HepG2 (cell line): Measurements from ENCODE around the gene ATP2A2. TPM values are rescaled to one million over a fixed set of nuclear protein-coding genes. Genes with fewer than 3 reads are reported as not detected.

ENCODE experiments used
- DR1 ChIP-seq: sonication (generic); formaldehyde crosslinking; IDR thresholded peaks from 2 replicates; pipeline ENCODE4 v1.8.0; 2021; ENCODE audit warnings: mild to moderate bottlenecking, missing genetic modification reagents, inconsistent platforms
- TAF15 ChIP-seq: fragments of 200-400 bp; formaldehyde crosslinking; IDR thresholded peaks from one replicate; pipeline ENCODE4 v1.6.1; 2018; ENCODE audit warnings: mild to moderate bottlenecking, low read depth, low read length; ENCODE audit not compliant: poor library complexity, severe bottlenecking
- ZNF501 ChIP-seq: sonication (generic); formaldehyde crosslinking; IDR thresholded peaks from 2 replicates; pipeline ENCODE4 v1.5.1; 2020; ENCODE audit warnings: mild to moderate bottlenecking, moderate library complexity, missing genetic modification reagents
- polyA plus RNA-seq, 8 experiments: library from polyadenylated mRNA; depleted of rRNA in 3 of 8; stranded (reverse) in 7 of 8; unstranded in 1 of 8; fragments of >200 nt; fragmentation: Illumina TruSeq in 4 of 8; extraction: Trizol in 4 of 8; gene quantifications; 2 replicates each; pipeline versions ENCODE4 v1.2.1 to v1.2.3, GENCODE V29; 2011 to 2016; ENCODE audit warnings: low read depth in 4 of 8, missing spikeins in 1 of 8, mixed read lengths in 1 of 8; ENCODE audit not compliant: insufficient read depth in 1 of 8
- total RNA-seq, 5 experiments: library from RNA; depleted of rRNA; stranded (reverse); fragments of >200 nt; fragmentation: Illumina TruSeq; extraction: Trizol; gene quantifications; 2 replicates each; pipeline ENCODE4 v1.2.3, GENCODE V29; 2016; ENCODE audit warnings: low read depth in 1 of 5
- TF ChIP-seq, protein P1 (sequence below): IDR thresholded peaks from 2 replicates; pipeline ENCODE4 v1.6.1; 2016; ENCODE audit warnings: mild to moderate bottlenecking
- TF ChIP-seq, protein P2 (sequence below): IDR thresholded peaks from 2 replicates; pipeline ENCODE4 v1.6.1; 2016
- TF ChIP-seq, protein P3 (sequence below): sonication (generic); formaldehyde crosslinking; IDR thresholded peaks from 2 replicates; pipeline ENCODE4 v1.4.0; 2020; ENCODE audit warnings: missing genetic modification reagents, mild to moderate bottlenecking, borderline replicate concordance

ATP2A2 gene
- total and polyA plus RNA-seq, 2 of the 13 experiments (the other 11 are each of a cell fraction or from before 2014, with no cell fraction given) = 35.4 to 85.5 TPM

DNA sequence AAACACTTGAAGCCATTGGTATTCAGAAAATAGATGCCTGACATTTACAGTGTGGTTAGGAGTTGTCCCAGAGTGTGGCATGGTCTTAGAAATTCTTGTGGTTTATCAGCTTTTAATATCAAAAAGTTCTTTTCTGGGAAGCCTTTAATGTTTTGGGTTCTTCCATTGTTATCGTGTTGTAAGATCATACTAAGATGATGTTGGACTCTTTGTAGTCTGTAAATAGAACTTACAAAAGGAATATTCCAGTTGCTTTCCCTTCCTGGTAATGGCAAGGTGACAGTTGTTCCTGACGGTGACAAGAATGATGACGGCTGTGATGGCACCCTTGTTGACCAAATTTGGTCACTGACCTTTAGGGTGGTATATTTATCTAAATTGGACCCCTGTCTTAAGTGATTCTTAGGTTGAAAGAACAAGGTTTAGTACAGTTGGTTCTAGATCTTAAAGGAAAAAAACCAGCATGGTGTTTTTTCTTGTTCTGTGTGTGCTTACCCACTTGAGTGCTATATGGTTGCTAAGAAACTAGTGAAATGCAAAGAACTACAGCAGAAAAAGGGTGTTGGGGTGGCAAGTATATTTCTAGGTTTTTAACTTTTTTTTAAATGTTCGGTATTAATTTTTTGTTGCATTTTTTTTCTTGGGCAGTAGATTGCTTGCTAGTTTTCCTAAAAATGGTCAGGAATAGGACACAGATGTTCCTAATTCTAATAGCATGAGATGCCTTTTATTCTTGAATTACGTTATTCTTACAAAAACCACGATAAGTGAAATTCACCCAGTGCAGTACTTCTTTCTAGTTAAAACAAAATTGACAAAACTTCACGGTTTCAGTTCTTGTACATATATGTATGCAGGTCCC lies 2.1 kb downstream of the ATP2A2 start (continued):
- TF ChIP-seq, protein P1, sequence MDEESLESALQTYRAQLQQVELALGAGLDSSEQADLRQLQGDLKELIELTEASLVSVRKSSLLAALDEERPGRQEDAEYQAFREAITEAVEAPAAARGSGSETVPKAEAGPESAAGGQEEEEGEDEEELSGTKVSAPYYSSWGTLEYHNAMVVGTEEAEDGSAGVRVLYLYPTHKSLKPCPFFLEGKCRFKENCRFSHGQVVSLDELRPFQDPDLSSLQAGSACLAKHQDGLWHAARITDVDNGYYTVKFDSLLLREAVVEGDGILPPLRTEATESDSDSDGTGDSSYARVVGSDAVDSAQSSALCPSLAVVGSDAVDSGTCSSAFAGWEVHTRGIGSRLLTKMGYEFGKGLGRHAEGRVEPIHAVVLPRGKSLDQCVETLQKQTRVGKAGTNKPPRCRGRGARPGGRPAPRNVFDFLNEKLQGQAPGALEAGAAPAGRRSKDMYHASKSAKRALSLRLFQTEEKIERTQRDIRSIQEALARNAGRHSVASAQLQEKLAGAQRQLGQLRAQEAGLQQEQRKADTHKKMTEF (CRISPR knock-in tag) = no peak
- no peak for TF ChIP-seq ZNF501 (CRISPR knock-in tag)
- no peak for TF ChIP-seq TAF15
- TF ChIP-seq, protein P2, sequence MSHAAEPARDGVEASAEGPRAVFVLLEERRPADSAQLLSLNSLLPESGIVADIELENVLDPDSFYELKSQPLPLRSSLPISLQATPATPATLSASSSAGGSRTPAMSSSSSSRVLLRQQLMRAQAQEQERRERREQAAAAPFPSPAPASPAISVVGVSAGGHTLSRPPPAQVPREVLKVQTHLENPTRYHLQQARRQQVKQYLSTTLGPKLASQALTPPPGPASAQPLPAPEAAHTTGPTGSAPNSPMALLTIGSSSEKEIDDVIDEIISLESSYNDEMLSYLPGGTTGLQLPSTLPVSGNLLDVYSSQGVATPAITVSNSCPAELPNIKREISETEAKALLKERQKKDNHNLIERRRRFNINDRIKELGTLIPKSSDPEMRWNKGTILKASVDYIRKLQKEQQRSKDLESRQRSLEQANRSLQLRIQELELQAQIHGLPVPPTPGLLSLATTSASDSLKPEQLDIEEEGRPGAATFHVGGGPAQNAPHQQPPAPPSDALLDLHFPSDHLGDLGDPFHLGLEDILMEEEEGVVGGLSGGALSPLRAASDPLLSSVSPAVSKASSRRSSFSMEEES (CRISPR knock-in tag) = no peak
- TF ChIP-seq, protein P3, sequence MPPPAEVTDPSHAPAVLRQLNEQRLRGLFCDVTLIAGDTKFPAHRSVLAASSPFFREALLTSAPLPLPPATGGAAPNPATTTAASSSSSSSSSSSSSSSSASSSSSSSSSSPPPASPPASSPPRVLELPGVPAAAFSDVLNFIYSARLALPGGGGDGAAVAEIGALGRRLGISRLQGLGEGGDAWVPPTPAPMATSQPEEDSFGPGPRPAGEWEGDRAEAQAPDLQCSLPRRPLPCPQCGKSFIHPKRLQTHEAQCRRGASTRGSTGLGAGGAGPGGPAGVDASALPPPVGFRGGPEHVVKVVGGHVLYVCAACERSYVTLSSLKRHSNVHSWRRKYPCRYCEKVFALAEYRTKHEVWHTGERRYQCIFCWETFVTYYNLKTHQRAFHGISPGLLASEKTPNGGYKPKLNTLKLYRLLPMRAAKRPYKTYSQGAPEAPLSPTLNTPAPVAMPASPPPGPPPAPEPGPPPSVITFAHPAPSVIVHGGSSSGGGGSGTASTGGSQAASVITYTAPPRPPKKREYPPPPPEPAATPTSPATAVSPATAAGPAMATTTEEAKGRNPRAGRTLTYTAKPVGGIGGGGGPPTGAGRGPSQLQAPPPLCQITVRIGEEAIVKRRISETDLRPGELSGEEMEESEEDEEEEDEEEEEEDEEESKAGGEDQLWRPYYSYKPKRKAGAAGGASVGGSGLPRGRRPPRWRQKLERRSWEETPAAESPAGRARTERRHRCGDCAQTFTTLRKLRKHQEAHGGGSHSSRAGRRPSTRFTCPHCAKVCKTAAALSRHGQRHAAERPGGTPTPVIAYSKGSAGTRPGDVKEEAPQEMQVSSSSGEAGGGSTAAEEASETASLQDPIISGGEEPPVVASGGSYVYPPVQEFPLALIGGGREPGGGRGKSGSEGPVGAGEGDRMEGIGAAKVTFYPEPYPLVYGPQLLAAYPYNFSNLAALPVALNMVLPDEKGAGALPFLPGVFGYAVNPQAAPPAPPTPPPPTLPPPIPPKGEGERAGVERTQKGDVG (CRISPR knock-in tag) = no peak
- no peak for TF ChIP-seq DR1 (CRISPR knock-in tag)
